ENCODE measurements around the gene ABCF2.

The ABCF2 gene

DNA sequence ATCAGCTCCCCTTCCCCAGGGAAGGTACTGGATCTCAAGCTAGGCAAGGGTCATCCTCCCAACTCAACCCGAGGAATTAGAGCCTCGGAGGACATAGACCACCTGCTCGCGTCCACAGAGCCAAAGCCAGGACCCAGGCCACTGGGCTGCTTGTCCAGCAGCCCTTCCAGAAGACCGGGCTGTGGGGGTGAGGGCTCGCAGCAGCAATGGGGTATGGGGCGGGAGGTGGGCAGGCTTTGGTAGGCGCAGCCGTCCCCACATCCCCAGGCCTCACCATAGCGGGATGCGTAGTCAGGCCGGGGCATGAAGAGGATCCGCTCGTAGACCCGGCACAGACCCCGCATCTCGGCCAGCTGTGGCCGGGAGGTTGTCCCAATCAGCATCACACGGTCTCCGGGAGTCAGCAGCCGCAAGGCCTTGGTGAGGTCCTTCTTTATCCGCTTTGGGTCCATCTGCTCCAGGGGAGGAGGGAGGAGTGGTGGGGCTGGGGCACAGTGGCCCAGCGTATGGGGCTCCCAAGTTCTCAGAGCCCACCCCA, 34.9 kb downstream of the ABCF2 start:
- no peak for DNase-seq

DNA sequence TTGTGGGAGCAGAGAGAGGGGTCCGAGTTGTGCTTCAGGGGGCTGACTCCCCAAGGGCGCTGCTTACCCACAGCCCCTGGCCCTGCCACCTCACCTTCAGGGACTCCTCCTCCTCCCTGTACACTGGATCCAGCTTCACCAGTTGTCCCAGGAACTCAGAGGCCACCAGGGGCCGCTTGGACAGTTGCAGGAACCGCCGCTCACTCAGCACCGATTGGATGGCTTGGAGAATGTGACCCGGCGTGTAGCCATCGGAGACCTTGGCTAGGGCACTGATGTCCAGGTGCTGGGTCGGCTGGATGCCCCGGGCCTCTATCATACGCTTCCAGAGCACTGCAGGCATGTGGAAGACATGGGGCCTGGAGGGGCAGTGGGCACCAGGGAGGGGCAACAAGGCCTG, 35.5 kb downstream of the ABCF2 start:
- no peak for DNase-seq

DNA sequence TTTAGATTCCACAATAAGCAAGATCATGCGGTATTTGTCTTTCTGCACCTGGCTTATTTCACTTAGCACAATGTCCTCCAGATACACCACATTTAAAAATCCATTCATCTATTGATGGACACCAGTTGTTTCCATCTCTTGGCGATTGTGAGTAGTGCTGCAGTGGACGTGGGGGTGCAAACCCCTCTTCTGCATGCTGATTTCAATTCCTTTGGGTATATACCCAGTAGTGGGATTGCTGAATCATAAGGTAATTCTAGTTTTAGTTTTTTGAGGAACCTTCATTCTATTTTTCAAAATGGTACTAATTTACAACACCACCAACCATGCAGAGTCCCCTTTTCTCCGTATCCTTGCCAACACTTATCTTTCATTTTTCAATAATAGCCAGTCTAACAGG, 38.0 kb downstream of the ABCF2 start:
- no peak for DNase-seq

DNA sequence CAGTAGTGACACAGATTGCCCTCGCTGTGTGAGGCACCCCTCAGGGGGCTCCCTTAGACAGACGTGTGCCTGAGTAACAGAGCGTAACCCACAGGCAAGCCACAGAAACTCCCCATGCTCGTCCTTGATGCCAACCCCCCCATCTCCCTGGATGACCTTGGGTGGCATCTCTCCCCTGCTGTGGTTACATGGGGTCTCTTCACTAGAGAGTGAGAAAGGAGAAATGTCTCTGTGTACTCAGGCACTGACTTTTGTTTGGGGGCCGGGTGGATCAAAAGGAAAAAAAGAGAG, 38.8 kb downstream of the ABCF2 start:
- no peak for DNase-seq

DNA sequence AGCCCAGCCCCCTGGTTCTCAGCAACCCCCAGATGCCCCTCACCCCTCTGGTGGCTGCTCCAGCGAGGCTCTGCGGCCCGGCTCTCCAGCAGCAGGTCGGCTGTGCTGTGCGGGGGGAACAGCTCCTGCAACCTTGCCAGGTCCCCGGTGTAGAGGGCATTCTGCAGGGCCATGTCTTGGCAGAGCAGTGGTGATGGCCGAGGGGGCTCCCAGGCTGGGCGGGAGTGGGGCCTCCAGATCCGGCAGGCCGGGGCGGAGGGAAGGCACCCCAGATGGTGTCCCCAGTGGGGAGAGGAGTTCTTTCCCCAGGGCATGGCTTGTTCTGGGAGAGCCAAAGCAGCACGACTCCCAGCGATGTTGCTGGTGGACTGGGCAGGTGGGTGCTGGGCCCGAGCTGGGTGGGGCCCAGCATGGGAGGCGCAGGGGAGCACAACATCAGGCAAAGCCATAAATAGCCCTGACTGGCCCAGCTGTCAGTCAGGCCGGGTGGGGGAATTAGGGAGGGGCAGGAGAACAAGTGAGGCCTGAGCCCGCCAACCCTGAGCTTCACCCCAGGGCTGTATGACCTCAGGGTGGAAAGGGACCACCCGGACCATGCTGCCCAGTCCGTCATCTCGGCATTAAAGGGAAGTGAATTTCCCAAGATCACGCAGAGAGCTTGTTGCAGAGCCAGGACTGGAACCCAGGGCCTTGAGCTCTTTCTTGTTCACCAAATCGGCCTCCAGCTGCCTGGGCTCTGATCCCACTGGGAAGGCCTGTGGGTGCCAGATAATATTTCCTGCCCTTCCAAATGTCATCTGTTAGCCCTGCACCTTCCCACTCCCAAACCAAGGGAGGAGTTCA, 39.4 kb downstream of the ABCF2 start:
- no peak for DNase-seq

DNA sequence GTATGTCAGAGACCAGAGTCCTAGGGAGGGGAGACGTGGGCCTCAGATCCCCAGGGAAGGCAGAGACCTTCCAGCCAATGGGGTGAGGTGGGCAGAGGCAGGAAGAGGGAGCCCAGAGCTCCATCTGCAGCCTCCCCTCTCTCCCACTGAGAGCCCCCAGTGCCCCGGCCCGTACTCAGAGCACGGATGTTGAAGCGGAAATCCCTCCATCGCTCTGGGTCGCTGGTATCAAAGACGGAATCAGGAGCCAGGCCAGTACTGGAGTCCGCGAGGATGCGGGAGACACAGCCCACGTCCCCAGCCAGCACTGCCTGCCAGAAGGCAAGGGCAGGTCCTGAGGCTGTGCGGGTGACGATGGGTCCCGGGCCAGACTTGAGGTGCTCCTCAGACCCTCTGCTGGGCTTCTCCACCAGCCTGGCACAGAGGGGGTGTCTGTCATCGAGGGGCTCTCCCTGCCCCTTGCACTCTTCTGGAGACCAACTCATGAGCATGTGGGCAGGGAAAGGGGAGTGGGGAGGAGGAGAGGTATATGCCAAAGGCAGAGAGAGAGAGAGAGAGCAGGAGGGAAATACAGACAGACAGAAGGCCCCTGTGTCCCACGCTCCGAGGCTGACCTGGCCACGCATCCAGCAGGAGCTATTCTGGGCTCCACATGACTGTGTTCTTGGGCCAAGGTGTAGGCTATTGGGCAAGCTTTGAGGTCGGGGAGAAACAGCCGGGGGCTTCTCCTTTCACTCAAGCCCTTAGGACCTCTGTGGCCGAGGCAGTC, 40.2 kb downstream of the ABCF2 start, which contains the start of gene ASB10:
TSS of gene ASB10 (minus strand) at position 611 of the 769 bp plus-strand sequence. CDS start at position 491, 120 bp downstream.
- no peak for DNase-seq

DNA sequence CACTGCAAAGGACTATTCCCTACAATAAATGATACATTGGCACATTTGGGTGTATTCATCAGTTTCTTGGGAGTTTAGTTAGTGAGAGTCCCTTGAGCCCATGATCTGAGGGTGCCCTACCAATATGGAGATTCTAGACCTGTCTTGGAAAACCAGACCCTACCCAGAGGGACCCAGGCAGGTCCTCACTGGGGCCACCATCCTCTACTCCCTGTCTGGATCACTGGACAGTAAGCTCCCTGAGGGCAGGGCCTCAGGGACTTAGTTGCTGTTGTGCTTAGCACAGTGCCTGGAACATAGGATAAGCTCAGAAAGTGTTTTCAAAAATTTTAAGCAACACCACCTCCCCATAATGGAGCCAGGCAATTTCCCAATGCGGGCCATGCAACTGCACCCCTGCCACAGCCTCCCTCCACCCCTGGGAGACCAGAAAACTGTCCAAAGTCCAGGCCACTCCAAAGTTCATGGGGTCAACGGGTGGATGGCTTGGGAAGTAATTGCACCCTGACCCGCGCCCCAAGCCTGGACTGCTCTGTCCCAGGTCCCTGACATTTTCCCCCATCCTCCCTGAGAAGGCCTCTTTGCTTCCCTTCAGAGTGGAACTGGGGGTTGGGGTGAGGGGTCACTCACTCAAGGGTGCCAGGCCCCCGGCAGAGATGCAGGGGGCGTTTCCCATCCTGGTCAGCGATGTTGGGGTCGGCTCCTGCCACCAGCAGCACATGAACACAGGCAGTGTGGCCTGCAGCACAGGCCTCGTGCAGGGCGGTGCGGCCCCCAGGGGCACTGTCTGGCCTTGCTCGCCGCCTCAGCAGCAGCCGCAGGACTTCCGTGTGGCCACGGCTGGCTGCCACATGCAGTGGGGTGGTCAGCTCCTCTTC, 41.0 kb downstream of the ABCF2 start:
- DNase-seq = no peak

DNA sequence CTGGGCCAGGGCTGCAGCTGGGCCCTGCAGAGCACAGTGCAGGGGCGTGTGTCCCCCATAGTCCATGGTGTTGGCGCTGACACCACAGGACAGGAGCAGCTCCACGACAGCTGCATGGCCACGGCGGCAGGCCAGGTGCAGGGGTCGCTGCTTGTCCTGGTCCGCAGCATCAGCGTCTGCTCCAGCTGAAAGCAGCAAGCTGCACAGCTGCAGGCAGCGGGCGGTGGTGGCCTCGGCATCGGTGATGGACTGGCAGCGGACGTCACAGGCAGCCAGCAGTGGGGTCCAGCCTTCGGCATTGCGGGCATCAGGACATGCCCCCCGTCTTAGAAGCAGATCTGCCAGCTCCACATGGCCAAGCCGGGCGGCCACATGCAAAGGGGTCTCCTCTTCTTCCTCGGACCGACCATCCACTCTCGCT, 46.0 kb downstream of the ABCF2 start:
- no peak for DNase-seq

DNA sequence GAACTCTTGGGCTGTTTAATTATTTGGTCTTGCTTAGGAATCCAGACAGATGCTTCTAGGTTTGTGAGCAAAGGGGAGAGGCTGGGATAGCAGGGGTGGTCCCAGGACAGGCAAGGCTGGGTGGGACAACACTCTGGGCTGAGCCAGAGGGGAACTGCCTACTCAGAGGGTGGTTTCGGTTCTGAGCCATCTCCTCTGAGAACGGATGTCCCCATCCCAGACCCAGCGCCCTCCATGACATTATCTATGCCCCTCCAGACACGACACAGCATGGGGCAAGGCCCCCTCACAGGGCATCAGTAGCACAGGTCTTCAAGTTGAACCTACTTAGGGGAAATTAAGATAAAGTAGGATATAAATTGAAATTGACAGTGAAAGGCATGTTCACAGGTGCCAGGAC, 47.1 kb downstream of the ABCF2 start:
- DNase-seq = no peak

DNA sequence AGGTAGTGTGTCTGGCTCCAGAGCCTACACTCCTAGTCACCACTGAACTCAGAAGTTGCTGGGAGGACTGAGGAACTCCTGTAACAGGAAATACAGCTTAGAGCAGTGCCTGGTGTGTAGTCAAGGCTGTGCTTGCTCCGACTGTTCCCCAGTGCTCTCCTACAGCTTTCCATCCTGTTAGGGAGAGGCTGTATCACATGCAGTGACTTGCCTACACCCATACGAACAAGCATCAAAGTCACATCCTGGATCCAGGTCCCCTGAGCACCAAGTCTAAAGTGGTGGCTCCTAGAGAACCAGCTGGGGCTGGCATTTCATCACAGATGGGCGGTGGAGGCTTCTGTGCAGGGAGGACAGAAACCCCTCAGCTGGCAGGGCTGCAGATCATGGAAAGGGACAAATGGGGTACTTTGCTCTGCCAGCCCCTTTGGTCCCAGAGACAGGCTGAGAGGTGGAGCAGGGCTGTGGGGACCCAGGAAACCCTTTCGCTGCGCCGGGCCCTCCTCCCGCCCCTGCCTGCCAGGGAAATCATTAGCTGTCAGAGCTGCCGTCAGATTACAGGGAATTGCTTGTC, 47.6 kb downstream of the ABCF2 start:
- no peak for DNase-seq

DNA sequence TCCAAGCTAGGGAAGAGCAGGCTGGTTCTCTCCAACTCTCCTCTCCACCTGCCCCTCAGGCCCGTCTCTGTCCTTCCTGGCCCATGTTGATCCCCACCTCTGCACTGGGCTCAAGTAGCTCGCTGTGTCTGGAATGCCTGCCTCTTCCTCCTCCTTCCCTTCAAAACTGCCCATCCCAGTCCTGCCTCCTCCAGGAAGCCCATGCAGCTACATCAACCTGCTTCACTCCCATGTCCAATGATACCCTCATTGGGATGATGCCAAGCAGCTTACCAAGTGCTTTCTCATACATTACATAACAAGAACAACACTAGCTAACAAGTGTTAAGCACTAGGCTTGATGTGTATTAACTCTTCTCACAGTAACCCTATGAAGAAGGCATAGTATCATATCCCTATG, 48.2 kb downstream of the ABCF2 start:
- no peak for DNase-seq

DNA sequence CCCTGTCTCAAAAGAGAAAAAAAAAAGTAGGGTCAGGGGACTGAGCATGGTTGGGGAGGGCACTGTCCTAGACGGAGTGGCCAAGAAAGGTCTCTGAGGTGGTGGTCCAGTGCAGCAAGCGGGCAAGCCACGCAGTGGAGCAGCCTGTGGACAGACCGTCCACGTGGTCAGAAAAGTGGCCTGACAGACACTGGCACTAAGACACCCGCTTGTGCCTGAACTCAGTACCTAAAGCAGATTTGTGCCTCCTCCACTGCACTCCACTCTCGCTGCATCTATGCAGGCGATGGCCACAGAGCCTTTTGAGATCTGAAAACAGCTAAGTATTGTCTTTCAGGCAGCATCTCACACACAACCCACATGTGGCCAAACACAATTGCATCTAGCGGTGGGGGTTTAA, 48.8 kb downstream of the ABCF2 start:
- DNase-seq = no peak

DNA sequence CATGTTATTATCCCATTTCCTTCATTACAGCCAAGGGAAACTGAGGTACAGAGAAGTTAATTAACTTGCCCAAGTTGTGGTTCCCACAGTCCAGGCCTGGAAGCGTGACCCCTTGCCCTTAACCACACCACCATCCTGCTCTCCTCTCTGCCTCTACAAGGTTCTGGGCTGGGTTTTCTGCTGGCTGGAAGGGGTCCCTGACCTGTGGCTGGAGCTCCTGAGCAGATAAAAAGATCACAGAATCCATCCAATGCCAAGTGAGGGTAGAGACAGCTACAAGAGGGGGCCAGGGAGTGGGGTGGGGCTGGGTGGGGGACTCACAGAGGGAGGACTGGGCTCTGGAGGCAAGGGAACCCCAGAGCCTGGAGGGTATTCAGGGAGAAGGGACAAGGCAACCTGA, 49.7 kb downstream of the ABCF2 start:
- DNase-seq = no peak

DNA sequence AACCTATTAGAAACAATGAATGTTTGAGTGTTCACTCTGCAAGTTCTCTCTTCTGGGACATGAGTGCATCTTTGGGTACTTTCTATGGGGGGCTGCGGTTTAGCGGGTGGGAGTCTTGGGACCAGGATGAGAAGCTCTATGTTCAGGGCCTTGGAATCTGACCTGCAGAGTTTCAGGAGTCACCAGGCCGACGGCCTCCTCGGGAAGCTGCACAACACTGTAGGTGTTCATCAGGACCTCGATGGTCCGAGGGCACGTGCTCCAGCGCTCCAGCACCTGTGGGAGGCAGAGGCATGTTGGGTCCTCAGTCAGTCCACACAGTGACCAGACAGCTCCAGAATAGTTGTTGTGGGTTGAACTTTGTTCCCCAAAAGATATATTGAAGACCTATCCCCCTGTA, 50.6 kb downstream of the ABCF2 start:
- DNase-seq = no peak

DNA sequence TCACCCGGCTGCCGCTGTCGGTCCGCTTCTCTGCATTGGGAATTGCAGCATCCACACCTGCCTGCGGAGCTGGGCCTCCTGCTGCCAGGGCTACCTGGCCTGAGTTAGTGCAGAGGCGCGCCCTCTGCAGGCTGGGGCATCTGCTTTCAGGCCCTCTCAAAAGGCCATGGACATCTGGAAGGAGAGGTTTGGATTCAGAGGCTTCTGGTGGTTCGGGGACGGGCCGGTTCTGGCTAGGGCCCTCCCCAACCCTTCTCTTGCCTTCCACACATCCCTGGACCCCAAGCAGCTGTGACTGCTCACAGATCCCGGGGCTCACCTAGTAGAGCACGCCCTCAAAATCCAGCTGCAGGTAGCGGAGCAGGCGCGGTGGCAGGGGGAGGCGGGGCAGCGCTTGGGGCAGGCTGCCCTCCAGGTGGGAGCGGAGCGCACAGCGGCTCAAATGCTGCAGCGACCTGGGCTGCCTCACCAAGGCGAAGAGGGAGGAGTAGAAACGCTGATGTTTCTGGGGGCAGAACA, 51.2 kb downstream of the ABCF2 start:
- no peak for DNase-seq

DNA sequence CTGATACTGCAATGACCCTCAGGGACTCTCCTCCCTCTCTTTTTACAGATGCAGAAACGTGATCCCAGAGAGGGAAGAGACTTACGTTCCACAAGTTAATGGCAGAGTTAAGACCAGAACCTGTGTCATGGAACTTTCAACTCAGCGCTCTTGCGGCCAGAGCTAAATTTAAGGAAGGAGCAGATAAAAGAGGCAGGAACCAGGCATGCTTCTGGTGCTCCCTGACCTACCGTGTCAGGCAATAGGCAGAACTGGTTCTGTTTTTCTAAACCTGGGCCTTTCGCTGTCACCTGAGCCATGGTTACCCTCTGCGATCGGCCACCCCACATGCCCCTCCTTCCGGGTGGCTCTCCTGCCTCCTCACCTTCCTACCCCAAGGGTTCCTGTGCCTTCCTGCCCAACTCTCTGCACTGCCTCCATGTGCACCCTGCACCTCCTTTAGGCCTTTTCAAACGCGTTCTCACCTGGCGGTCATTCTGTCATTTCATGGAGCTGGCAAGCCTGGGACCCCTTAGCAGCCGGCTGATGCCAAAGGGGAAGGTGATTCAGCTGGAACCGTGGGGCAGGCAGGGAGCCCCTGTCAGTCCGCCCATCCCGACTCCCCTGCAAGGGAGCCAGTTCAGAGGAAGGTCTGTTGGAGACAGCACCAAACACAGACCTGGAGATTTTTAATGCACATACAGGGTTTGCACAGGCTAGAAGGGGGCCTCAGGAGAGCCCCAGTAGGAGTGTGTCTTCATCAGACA, 51.8 kb downstream of the ABCF2 start:
- no peak for DNase-seq

DNA sequence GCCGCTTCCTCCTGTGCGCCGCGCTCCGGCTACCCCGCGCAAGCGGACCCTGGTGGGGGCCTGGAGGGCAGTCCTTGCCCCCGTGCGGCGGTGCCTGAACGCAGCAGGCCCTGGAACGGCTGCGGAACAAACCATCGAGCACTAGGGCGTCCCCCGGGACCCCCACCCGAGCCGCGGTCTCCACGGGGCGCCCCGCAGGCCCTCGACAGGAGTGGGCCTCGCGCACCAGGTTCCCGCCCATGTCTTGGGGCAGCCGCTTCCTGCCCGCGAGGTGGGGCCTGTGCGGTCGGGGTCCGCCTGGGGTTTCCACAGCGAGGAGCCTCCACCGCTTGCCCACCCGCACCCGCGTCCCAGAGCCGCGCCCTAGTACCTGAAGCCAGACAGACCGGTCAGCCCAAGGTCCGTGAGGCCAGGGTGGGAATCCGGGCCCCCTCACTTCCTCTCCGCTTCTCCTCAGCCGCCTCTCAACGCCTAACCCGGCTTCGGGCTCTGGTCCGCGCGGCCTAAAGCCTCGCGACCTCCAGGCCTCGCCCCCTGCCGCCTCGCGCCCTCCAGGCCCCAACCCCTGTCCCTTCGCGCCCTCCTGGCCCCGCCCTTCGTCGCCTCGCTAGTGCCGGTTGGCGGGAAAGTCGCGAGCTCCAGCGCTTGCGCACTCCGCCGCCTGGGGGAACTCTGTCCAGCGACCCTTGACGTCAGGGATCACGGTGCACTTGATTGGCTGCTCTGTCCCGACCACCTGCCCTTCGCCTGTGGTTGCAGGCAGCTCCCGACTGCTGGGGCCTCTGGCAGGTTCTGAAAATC, 52.6 kb downstream of the ABCF2 start:
- DNase-seq = no peak

DNA sequence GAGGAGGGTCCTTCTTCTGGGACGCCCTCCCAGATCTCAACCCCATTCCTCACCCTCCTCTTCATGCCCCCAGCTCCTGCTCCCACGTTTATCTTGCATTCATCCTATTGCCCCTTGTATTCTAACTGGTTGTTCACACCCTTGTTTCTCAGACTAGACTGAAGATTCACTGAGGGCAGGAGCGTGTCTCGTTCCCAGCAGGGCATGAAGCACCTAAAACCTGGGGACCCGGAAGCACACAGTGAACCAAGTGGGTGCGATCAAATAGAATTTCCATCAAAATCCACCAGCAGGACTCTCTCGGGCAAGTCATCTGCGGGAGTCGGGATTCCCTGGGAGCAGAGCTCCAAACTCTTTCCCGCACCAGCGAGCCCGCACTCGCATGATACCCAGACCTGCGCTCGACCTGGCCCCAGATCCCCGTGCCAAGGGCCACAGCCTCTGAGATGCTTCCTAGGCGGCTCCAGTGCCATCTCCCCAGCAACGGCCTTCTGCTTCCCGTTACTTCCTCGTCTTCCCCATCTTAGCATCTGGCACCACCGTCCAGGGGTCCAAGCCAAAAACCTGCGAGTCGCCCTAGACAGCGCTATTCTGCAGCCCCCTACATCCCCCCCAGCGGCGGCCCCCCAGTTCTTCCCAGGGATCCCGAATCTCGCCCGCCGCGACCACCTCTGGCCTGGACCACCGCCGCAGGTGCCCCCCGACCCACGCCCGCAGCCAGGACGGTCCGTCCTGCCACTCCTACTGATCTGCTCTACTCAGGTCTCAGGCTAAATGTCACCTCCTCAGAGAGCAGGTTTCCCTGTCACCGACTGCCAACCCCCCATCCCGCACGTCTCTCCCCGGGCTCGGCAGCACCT, 53.4 kb downstream of the ABCF2 start:
- no peak for DNase-seq

DNA sequence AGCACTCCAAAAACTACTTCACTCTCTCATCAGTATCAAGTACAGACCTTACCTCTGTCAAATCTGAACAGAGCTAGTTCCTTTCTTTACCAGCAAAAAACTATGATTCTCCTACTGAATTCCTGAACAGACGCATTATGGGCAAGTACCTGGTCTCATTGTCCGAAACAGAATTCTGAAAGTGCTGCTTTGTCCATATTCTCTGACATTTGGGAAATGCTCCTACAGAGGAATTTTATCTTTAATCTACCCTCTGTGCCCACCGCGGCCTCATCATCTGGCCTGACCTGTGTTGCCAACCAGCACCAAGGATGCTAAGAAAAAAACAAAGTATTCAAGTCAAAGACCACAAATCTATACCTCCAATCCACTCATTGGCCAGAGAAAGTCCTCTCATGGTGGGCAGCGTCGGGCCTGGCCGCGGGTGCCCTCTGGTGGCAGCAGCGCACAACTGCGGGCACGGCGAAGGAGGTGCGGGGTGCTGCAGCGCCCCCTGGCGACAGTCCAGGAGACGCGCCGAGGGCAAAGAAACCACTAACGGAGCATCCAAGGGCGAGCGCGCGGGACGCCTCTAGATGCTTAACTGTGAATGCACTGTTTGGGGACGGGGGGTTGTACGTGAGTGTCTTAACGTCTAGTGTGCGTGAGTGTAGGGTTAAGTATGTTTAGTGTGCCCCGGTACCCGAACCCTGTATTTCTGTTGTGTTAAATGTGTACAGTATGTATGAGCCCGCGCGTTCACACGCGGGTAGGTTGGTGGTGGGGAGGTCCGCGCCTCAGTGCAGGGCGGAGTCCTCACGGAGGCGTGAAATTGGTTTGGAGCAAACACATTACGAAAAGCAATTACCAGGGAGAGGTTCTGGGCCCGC, 54.5 kb downstream of the ABCF2 start:
- no peak for DNase-seq

All from NCI-H1436 treated with DMSO at 0.1 percent for 48 hours (cell line).